Measurements from ENCODE around the gene BCKDHB. TPM values are rescaled to one million over a fixed set of nuclear protein-coding genes. Genes with fewer than 3 reads are reported as not detected.

BCKDHB gene
- polyA plus RNA-seq, 2 of the 4 experiments (the other 2 are of a cell fraction), result 7.7 to 15.0 TPM

GRCh38 chr6:80336911-80337310 is 230.4 kb downstream of the BCKDHB start (continued):
- no peak for TF ChIP-seq RFX5 (IDR thresholded peaks at IDR 0.05)
- TF ChIP-seq MYC (IDR thresholded peaks at IDR 0.05; ENCODE audit: borderline replicate concordance, low read length), result no peak
- TF ChIP-seq ZFP36 (IDR thresholded peaks at IDR 0.05; ENCODE audit: borderline replicate concordance, partially characterized antibody), result no peak
- TF ChIP-seq ZNF302 (CRISPR knock-in tag; IDR thresholded peaks at IDR 0.05), result no peak

GRCh38 chr6:80338201-80338836 is 231.8 kb downstream of the BCKDHB start:
- peak; percentile 6 to 57 for DNase-seq (ENCODE audit: low read depth in 1 of 2, low spot score in 1 of 2)
- ATAC-seq, result peak in 1 of 2 experiments; percentile 84; a peak in 3 of 6 replicates
- TF ChIP-seq SMC3 (IDR thresholded peaks at IDR 0.05), result peak; percentile 67
- TF ChIP-seq CTCF (IDR thresholded peaks at IDR 0.05), result peak; percentile 65
- no peak for TF ChIP-seq MAX (IDR thresholded peaks at IDR 0.05)
- TF ChIP-seq REST (IDR thresholded peaks at IDR 0.05), result no peak
- TF ChIP-seq RAD21 (conservative IDR thresholded peaks at IDR 0.05 in 1 of 2, IDR thresholded peaks at IDR 0.05 in 1 of 2), result peak; percentile 50 to 53; a peak in 4 of 5 replicates
- WGBS (ENCODE audit: missing lambda C conversion rate), result 21% methylated on average over 11 of the region's 12 CpGs
- Histone ChIP-seq H3K27ac (no peak overlapping the region), H3K4me1 (no peaks in the 10 kb centered on the region), H3K9me3 (no peaks in the 10 kb centered on the region), H3K4me2 (peak overlapping the region; percentile 18; the same call in 2 of the 3 replicates), H3K4me3 (no peak overlapping the region)
- ChIA-PET CTCF (interaction anchor here (0.6 to 1.5 kb wide), 2 partner anchors 11 to 54 kb away, joined by 3 read pairs; no protein-coding TSS in a partner anchor), POLR2A (no interaction called here)
- FAIRE-seq, result no peak

- TF ChIP-seq EHF (CRISPR knock-in tag; IDR thresholded peaks at IDR 0.05), result no peak
- TF ChIP-seq CHD4 (IDR thresholded peaks at IDR 0.05; ENCODE audit: borderline replicate concordance), result no peak
- TF ChIP-seq ZSCAN20 (CRISPR knock-in tag; IDR thresholded peaks at IDR 0.05), result no peak
- TF ChIP-seq FOSB (CRISPR knock-in tag; IDR thresholded peaks at IDR 0.05), result no peak
- TF ChIP-seq PHF8 (IDR thresholded peaks at IDR 0.05; ENCODE audit: borderline replicate concordance, low read depth), result no peak
- no peak for TF ChIP-seq NPAS2 (CRISPR knock-in tag; IDR thresholded peaks at IDR 0.05; ENCODE audit: borderline replicate concordance)
- TF ChIP-seq CHD2 (IDR thresholded peaks at IDR 0.05; ENCODE audit: low read length, partially characterized antibody), result no peak
- TF ChIP-seq ZC3H11A (IDR thresholded peaks at IDR 0.05), result no peak
- TF ChIP-seq EHMT2 (IDR thresholded peaks at IDR 0.05; ENCODE audit: low read depth), result no peak
- TF ChIP-seq RFX5 (IDR thresholded peaks at IDR 0.05), result no peak
- no peak for TF ChIP-seq POLR2A (IDR thresholded peaks at IDR 0.05; ENCODE audit: low read length)
- no peak for TF ChIP-seq POLR2AphosphoS2 (conservative IDR thresholded peaks at IDR 0.05; ENCODE audit: low read length)
- no peak for TF ChIP-seq REST (IDR thresholded peaks at IDR 0.05)
- no peak for TF ChIP-seq MAFK (IDR thresholded peaks at IDR 0.05; ENCODE audit: partially characterized antibody)
- TF ChIP-seq SMC3 (IDR thresholded peaks at IDR 0.05), result no peak
- no peak for TF ChIP-seq HOXB13 (CRISPR knock-in tag; IDR thresholded peaks at IDR 0.05; ENCODE audit: low read depth)
- no peak for TF ChIP-seq MYC (IDR thresholded peaks at IDR 0.05; ENCODE audit: borderline replicate concordance, low read length)
- TF ChIP-seq NR3C1 (IDR thresholded peaks at IDR 0.05), result no peak
- no peak for TF ChIP-seq PBX3 (IDR thresholded peaks at IDR 0.05)
- Histone ChIP-seq H3K9me3 (no peaks in the 10 kb centered on the region), H3K27ac (no peak overlapping the region), H3K4me3 (no peak overlapping the region), H3K4me2 (no peak overlapping the region), H3K4me1 (no peaks in the 10 kb centered on the region)
- CTCF ChIA-PET, result no interaction called here
- POLR2A ChIA-PET, result no interaction called here
- no peak for DNase-seq (ENCODE audit: low read depth in 1 of 2, low spot score in 1 of 2)
- FAIRE-seq, result no peak
- ATAC-seq, result no peak
Measured at GRCh38 chr6:80339421-80339820, 232.9 kb downstream of the BCKDHB start.

Measured in A549 (cell line).